SW480 (cell line): Measurements from ENCODE around the gene SLC34A3.
"Not testable (repeated sequence)": the region's sequence is repeated elsewhere in the genome, so short reads cannot be mapped to it uniquely, and the experiment has no call there.

Source experiments
- DNase-seq: peaks from one replicate; pipeline ENCODE4 v3.0.0-alpha.2; 2016; ENCODE audit warnings: low spot score

Gene SLC34A3

DNA sequence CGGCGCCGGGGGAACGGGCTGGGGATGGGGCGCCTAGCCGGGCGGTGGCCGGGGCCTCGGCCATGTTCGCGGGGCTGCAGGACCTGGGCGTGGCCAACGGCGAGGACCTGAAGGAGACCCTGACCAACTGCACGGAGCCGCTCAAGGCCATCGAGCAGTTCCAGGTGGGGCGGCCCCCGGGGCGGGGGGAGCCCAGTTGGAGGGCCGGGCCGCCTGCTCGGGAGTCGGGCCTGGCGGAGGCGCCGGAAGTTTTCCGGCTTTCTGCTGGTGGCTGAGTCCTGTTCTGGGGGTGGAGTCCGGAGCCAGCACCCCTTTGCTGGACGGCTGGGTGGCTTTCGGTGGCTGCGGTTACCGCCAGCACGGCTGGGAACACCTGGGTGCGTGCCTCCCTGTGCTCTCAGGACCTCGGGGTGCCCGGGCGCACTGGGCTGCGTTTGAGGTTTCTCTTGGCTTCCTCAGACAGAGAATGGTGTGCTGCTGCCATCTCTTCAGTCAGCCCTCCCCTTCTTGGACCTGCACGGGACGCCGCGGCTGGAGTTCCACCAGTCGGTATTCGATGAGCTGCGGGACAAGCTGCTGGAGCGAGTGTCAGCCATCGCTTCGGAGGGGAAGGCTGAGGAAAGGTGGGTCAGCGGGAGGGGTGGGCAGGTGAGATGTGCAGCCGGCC, 24.9 kb downstream of the SLC34A3 start:
- peak; percentile 37 for DNase-seq

DNA sequence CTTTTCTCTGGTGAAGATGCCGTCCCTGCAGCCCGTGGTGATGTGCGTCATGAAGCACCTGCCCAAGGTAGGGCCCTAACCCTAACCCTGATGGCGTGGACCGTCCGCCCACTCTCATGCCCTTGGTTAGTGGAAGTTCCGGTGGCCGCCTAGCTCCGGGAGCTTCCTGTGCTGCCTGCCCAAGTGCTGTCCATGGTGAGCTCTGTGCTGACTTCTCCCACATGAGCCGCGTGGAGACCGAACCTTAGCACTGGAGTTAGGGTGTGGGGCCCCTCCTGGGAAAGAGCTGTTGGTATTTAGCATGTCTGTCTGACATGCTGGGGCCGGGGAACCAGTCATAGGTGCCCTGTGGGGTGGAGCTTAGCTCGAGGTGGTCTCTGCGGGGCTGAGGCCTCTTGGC, 25.7 kb downstream of the SLC34A3 start:
- DNase-seq, result no peak

DNA sequence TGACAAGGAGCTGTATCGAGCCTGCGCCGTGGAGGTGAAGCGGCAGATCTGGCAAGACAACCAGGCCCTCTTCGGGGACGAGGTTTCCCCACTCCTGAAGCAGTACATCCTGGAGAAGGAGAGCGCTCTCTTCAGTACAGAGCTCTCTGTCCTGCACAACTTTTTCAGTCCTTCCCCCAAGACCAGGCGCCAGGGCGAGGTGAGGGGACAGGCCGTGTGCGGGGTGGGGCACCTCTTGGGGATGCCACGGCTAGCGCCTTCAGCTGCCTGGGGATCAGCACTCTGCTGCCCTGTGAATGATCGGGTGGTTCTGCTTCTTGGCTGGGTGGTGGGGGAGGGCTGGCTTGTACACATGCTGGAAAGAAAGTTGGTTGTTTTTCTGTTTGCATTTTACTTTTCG, 26.2 kb downstream of the SLC34A3 start:
- DNase-seq, result no peak

DNA sequence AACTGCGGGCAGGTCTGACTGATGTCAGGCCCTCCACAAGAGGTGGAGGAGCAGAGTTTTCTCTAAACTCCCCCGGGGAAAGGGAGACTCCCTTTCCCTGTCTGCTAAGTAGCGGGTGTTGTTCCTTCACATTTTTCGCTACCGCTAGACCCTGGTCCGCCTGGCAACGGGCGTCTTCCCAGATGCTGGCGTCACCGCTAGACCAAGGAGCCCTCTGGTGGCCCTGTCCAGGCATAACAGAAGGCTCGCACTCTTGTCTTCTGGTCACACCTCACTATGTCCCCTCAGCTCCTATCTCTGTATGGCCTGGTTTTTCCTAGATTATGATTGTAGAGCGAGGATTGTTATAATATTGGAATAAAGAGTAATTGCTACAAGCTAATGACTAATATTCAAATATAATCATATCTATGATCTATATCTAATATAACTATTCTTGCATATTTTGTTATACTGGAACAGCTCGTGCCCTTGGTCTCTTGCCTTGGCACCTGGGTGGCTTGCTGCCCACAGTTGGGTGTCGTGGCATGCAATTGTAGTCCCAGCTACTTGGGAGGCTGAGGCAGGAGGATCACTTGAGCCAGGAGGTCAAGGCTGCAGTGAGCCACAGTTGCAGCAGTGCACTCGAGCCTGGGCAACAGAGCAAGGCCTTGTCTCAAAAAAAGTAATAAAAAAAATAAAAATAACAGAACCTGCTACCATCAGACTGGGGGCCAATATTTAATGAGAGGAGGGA, 31.6 kb downstream of the SLC34A3 start:
- DNase-seq, result not testable (repeated sequence)

DNA sequence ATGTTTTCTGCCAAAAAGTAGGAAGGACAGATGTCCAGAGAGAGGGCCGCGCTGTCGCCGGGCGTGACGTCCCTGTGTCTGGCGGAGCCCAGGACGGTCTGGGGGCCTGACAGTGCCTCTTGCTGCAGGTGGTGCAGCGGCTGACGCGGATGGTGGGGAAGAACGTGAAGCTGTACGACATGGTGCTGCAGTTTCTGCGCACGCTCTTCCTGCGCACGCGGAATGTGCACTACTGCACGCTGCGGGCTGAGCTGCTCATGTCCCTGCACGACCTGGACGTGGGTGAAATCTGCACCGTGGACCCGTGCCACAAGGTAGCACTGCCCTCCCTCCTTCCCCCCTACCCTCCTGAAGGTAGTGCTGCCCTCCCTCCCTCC, 32.2 kb downstream of the SLC34A3 start:
- DNase-seq, result no peak

DNA sequence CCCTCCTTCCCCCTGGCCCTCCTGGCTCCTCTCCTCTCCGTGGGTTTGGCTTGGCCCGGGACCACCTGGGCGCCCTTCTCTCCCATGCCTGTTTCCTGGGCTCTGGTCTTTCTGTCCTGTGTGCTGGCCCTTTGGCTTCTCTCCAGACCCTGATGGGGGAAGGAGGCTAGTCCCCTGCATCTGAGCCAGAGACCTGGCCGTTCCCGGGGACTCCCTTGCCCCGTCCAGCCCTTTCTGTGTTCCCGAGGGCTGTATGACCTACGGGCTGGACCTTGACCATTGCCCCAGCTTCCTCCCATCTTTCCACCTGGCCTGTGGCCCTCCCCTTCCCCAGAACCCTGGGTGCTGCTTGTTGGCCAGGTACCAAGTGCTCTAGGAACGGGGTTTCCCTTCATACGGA, 32.8 kb downstream of the SLC34A3 start:
- no peak for DNase-seq

DNA sequence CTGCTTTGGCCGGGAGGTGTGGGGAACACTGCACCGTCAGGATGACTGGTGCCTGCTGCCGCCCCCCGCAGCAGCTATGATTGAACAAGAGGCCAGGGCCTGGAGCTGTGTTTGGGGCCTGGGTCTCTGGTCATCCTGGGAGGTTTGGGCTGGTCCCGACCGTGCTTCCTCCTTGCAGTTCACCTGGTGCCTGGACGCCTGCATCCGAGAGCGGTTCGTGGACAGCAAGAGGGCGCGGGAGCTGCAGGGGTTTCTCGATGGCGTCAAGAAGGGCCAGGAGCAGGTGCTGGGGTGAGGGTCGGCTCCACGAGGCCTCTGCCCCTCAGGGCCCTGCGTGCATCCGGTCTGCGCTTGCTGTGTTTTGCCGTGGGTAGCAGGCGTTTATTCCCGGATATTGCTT, 33.4 kb downstream of the SLC34A3 start:
- DNase-seq, result no peak

DNA sequence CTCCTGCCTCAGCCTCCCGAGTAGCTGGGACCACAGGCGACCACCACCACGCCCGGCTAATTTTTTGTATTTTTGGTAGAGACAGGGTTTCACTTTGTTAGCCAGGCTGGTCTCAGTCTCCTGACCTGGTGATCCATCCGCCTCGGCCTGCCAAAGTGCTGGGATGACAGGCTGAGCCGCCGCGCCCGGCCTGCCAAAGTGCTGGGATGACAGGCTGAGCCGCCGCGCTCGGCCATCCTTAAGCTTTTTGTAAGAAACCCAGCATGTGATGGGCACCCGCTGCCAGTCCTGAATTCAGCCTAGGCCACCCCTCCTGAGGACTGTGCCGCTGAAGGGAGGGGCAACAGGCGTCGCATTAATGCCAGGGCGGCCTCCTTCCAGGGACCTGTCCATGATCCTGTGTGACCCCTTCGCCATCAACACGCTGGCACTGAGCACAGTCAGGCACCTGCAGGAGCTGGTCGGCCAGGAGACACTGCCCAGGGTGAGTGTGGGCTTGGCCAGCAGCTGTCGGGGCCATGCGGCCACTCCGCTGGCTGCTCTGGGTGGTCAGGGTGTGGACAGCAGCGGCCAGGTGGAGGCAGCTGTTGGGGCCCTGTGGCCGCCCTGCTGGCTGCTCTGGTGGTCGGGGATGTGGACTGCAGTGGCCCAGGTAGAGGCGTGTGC, 34.9 kb downstream of the SLC34A3 start:
- DNase-seq, result no peak

DNA sequence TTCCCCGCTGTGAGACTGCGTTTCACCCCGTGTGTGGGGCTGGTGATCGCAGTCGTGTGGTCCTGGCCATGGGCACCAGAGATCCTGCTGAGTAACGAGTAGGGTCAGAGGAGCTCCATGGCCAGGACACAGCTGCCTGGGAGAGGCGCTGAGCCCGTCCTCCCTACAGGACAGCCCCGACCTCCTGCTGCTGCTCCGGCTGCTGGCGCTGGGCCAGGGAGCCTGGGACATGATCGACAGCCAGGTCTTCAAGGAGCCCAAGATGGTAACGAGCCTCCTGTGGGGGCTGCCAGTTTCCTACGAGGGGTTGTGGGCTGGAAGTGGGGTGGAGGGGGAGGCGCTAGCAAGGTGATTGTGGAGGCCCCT, 35.4 kb downstream of the SLC34A3 start:
- DNase-seq, result no peak

DNA sequence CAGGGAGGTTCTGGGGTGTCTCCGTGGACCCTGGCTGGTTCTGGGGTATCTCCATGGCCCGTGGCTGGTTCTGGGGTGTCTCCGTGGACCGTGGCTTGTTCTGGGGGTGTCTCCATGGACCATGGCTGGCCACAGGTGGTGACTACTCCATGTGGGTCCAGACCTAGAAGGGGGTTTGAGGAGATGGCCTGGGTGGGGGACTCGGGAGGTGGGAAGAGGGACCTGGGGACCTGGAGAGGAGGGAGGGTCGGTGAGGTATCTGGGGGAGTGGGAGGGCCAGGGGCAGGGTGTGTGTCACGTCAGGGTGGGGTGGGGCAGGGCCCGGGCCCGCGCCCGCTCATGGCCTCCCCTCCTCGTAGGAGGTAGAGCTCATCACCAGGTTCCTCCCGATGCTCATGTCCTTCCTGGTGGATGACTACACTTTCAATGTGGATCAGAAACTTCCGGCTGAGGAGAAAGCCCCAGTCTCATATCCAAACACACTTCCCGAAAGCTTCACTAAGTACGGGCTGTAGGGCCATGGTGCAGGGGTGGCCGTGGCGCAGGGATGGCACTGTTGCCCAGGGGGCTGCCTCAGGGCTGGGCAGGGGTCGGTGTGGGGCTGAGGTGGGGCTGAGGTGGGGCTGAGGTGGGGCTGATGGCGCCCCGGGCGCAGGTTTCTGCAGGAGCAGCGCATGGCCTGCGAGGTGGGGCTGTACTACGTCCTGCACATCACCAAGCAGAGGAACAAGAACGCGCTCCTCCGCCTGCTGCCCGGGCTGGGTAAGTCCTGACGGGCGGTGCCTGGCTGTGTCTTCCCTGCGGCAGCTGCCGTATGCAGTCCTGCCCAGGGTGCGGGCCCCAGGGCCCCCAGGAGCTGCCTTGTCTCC, 36.1 kb downstream of the SLC34A3 start:
- DNase-seq, result no peak

DNA sequence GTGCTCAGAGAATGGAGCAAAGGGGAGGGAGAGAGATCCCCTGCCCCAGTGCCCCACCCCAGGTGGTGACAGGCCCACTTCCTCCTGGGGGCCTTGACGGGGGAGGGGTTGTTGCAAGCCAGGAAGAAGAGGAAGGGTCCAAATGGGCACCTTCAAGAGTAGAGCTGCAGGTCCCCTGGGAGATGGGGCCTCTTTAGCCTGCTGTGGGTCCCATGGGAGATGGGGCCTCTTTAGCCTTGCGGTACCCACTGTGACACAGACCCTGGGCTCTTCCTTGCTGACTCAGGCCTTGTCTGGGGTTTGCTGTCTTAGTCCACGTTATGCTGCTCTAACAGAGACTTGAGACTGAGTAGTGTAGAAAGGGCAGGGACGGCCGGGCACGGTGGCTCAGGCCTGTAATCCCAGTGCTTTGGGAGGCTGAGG, 37.2 kb downstream of the SLC34A3 start:
- DNase-seq, result no peak

DNA sequence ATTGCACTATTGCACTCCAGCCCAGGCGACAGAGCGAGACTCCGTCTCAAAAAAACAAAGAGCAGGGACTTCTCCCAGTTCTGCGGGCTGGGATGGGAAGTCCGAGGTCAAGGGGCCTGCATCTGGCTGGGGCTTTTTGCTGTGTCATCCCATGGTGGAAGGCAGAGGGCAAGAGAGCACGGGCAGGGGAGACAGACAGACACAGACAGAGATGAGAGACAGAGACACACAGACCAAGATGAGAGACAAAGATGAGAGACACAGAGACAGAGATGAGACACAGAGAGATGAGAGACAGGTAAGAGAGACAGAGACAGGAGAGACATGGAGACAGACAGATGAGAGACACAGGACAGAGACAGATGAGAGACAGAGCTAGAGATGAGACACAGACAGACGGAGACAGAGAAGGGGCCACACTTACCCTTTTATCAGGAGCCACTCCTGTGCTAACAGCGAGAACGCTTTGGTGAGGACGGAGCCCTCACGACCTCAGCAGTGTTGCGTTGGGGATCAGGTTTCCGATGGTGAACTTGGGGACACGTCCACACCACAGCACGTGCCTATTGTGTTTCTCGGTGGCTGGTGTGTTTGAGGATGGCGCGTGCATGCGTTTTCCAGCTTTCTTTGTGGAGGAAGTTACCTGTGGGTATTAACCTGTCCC, 38.0 kb downstream of the SLC34A3 start:
- DNase-seq, result no peak

DNA sequence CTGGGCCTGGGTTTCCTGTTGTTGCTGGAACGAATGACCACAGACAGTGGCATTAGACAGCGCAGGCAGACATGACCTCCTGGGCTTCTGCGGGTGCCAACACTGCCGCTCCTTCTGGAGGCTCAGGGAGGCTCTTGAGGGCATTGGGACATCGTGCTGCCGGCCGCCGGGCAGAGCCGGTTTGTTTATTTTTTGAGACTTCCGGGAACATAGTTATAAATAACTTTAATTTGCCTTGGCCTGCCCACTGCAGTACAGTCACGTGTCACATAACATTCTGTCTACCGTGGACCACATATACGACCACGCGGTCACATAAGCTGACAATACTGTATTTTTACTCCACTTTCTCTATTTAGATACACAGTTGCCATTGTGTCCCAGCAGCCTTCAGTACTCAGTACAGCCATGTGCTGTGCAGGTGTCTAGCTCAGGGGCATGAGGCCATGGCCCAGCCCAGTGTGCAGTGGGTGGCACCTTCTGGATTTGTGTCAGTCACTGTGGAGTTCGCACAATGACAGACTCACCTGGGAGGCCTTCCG, 38.6 kb downstream of the SLC34A3 start:
- no peak for DNase-seq

DNA sequence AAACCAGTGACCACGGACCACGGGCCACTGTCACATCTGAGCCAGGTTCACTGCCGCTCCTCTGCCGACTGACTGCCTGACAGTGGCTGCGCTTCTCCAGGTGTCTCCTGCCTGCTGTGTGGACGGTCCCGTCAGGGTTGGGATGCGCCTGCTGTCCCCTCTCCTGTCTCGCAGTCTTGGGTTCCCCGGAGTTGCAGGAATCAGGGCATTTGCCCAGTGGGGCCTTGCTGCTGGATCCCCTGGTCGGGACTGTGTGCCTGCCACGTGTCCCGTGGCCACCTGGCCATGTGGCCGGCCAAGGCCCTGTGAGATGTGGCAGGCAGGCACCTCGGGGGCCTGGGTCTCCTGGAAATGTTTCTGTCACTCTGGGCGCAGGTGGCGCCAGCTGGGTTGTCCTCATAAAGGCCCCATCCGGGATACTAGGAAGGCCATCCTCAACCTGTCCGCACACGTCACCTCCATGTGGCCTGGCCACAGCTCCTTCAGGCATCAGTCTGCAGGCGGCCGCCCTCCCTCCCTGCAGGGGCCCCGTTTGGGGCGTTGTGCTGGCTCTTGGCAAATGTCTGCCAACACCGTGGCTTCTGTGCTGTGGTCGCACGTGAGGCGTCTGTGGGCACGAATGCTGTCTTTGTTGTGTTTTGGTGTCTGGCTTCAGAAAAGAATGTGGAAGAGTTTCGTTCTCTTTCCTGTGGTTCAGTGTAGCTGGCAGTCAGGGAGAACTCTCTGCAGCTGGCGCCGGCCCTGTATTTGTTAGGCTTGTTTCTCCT, 40.4 kb downstream of the SLC34A3 start:
- DNase-seq, result no peak

DNA sequence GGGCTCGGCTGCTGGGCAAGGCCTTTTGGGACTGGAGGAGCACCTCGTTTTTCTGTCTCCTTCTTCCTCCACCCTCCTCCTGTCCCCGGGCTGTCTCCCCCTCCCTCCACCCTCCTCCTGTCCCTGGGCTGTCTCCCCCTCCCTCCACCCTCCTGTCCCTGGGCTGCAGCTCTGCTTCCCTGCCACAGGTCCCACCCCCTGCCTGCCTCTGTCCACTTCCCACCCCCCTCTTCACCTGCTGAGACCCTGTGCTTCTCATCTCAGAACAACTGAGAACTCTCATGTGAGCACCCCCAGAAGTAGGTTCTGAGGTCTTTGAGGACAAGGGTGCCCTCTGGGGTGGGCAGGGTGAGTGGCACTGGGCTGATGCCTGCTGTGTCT, 41.0 kb downstream of the SLC34A3 start:
- DNase-seq, result no peak

DNA sequence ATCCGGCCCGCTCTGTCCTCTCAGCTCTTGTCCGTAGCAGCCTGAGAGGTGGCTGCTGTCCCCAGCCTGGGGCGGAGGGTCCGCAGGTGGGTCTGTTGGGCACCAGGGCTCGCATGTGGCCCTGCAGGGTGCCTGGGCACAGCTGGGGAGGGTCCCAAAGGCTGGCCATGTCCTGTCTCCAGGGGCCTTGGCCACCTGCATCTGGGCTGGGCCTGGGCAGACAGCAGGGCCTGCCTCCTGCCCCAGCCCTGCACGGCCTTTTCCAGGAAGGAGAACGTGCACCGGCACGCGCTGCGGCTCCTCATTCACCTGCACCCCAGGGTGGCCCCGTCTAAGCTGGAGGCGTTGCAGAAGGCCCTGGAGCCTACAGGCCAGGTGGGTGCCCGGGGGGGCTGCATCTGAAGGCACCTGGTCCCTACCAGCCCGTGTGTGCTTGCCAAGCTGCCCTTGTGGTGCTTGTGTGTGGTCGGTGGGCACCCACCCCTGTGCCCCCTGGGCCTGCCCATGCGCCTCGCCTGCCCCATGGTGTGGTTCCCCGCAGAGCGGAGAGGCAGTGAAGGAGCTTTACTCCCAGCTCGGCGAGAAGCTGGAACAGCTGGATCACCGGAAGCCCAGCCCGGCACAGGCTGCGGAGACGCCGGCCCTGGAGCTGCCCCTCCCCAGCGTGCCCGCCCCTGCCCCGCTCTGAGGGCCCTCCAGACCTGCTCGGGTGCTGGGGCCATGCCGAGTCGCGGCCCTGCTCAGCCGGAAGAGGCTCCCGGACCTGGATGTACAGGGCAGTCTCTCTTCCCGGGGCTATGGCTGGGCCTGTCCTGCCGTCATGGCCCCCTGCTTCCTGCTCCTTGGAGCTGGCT, 41.8 kb downstream of the SLC34A3 start:
- no peak for DNase-seq

DNA sequence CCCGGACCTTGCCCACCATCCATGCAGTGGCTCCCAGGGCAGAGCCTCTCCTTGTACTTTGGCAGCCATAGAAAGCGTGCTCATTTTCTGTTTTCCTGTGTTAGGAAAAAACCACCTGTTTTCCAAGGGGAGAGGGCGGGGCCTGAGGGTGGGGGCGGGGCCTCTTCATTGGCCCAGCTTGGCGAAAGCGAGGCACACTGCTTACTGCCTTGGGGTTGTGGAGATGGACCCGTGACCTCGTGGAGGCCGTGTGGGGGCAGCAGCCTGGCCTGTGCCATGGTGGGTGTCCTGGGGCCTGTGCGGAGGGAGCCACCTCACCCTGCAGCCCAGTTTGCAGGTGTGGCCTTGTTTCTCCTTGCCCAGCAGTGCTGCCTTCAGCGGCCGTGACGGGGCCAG, 42.4 kb downstream of the SLC34A3 start:
- no peak for DNase-seq

DNA sequence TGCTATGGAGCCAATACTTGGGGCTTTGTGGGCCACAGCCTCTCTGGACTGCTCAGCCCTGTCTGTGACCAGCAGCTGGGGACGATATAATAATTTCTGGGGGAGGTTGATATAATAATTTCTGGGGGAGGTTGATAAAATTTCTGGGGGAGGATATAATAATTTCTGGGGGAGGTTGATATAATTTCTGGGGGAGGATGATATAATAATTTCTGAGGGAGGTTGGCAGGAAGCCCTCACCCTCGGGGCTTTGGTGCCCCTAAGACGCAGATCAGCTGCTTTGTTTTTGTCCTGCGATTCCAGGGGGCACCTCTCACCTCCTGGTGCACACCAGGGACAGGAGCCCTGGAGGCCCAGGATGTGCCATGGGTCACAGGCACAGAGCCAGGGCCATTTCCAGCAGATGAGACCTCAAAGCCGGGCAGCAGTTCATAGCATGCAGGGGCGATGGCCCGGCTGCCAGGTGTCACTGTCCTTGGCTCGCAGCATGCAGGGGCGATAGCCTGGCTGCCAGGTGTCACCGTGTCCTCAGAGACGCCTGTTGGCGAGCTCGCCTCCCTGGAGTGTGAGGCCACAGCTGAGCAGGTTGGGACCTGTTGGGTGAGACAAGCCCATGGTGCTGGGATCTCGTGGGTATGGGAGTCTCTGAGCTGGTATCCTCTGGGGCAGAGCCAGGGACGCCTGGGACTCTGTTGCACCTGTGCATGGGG, 43.1 kb downstream of the SLC34A3 start:
- DNase-seq, result no peak

DNA sequence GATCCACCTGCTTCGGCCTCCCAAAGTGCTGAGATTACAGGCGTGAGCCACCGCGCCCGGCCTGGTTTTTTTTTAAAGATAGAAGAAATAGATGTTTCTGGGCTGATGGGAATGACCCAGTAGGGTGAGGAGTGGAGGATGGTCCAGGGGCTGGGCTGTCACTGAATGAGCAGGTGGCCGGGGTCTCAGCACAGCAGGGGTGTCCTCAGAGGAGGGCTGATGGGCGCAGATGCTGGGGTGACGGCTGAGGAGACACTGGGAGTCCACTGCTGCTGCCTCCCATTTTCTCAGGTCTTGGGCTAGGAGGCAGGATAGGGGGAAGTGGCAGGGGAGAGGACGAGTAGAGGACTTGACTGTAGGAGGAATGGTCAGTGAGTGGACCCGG, 44.5 kb downstream of the SLC34A3 start:
- DNase-seq, result no peak
